ENCODE measurements around the gene PARD6G. TPM values are rescaled to one million over a fixed set of nuclear protein-coding genes. Genes with fewer than 3 reads are reported as not detected.

The PARD6G gene
- polyA plus RNA-seq, 1 donor: 31.3 TPM

GRCh38 chr18:80147037-80147417 lies 100.3 kb downstream of the PARD6G start:
- peak; percentile 13 for DNase-seq

- no peak for DNase-seq
These were observed 102.0 kb downstream of the PARD6G start for GRCh38 chr18:80145196-80145804.

- no peak for DNase-seq
These were observed 103.4 kb downstream of the PARD6G start for GRCh38 chr18:80143881-80144280.

- DNase-seq: no peak
These were observed 106.8 kb downstream of the PARD6G start for GRCh38 chr18:80140455-80140985.

GRCh38 chr18:80137976-80138375 lies 109.3 kb downstream of the PARD6G start:
- no peak for DNase-seq

GRCh38 chr18:80137137-80137536 lies 110.2 kb downstream of the PARD6G start:
- DNase-seq: no peak

GRCh38 chr18:80136679-80137078 lies 110.6 kb downstream of the PARD6G start:
- DNase-seq: no peak

GRCh38 chr18:80135136-80135535 lies 112.2 kb downstream of the PARD6G start:
- DNase-seq: no peak

- DNase-seq: no peak
These were observed 114.2 kb downstream of the PARD6G start for GRCh38 chr18:80133124-80133523.

- DNase-seq: no peak
These were observed 115.0 kb downstream of the PARD6G start for GRCh38 chr18:80132180-80132812.

- DNase-seq: no peak
These were observed 116.8 kb downstream of the PARD6G start for GRCh38 chr18:80130555-80130954.

- DNase-seq: no peak
These were observed 117.5 kb downstream of the PARD6G start for GRCh38 chr18:80129672-80130367.

- DNase-seq: no peak
These were observed 119.7 kb downstream of the PARD6G start for GRCh38 chr18:80127635-80128034.

GRCh38 chr18:80126797-80127196 lies 120.5 kb downstream of the PARD6G start:
- DNase-seq: no peak

GRCh38 chr18:80124131-80124530 lies 123.2 kb downstream of the PARD6G start:
- DNase-seq: no peak

GRCh38 chr18:80120932-80121331 lies 126.4 kb downstream of the PARD6G start:
- DNase-seq: no peak

GRCh38 chr18:80119111-80119510 lies 128.2 kb downstream of the PARD6G start:
- DNase-seq: no peak

GRCh38 chr18:80115035-80115434 lies 132.3 kb downstream of the PARD6G start:
- DNase-seq: no peak

GRCh38 chr18:80112624-80113248 lies 134.6 kb downstream of the PARD6G start:
- DNase-seq: no peak

- DNase-seq: peak; percentile 42
These were observed 137.6 kb downstream of the PARD6G start for GRCh38 chr18:80109676-80110078.

GRCh38 chr18:80108739-80109675 lies 138.3 kb downstream of the PARD6G start, which contains the start of gene ADNP2:
TSS of gene ADNP2 (plus strand) at chr18:80109262. CDS start at chr18:80117543, 8,281 bp downstream.
- peak; percentile 80 for DNase-seq
